ENCODE results near the gene TM4SF20.

The TM4SF20 gene

GRCh38 chr2:227312579-227312978, 66.5 kb downstream of the TM4SF20 start:
- Histone ChIP-seq H3K4me3 (ENCODE audit: low read length in 2 of 2) (no peak overlapping the region), H2BK15ac (ENCODE audit: low read length) (no peak overlapping the region), H3K9ac (ENCODE audit: low read depth, low read length, poor library complexity) (no peak overlapping the region), H4K8ac (ENCODE audit: low read depth, low read length) (no peak overlapping the region), H3K27ac (replicated peaks; ENCODE audit: low read length) (no peak overlapping the region), H2BK5ac (ENCODE audit: low read length) (no peak overlapping the region), H3K4me2 (ENCODE audit: insufficient read depth, low read length, poor library complexity, severe bottlenecking) (no peak overlapping the region), H4K91ac (ENCODE audit: low read depth, low read length, poor library complexity) (no peak overlapping the region), H2BK120ac (ENCODE audit: low read depth, low read length) (no peak overlapping the region), H2AK5ac (ENCODE audit: low read depth, low read length) (no peak overlapping the region), H3K4me1 (ENCODE audit: control insufficient read depth in 2 of 2, insufficient read depth in 1 of 2, low read depth in 1 of 2, low read length in 2 of 2) (no peaks in the 10 kb centered on the region), H3K4ac (ENCODE audit: low read length) (no peak overlapping the region), H3K14ac (ENCODE audit: low read length) (no peak overlapping the region), H3K27me3 (ENCODE audit: control insufficient read depth in 3 of 3, insufficient read depth in 3 of 3, low read depth in 1 of 3, low read length in 3 of 3) (no peaks in the 10 kb centered on the region), H3K9me3 (replicated peaks in 1 of 2; ENCODE audit: control insufficient read depth in 2 of 2, insufficient read depth in 1 of 2, low read depth in 1 of 2, low read length in 2 of 2) (no peaks in the 10 kb centered on the region), H3K23ac (ENCODE audit: low read depth, low read length, poor library complexity) (no peak overlapping the region), H2BK12ac (ENCODE audit: low read length) (no peak overlapping the region), H3K36me3 (replicated peaks in 1 of 2; ENCODE audit: control insufficient read depth in 2 of 2, insufficient read depth in 2 of 2, low read length in 2 of 2) (no peaks in the 10 kb centered on the region), H3K79me1 (ENCODE audit: low read depth, low read length) (no peaks in the 10 kb centered on the region), H3K18ac (ENCODE audit: low read length) (no peak overlapping the region), H2AFZ (ENCODE audit: low read length) (no peak overlapping the region)
- no peak for DNase-seq (ENCODE audit: low spot score)
- WGBS, 2 donors (ENCODE audit: extremely low coverage in 2 of 2, insufficient read length in 2 of 2, insufficient replicate concordance in 1 of 2), result no CpG with 5 or more reads among the region's 2 CpGs

Data from neuronal stem cell (in vitro differentiated cells).